T-helper 1 cell treated with Interleukin-12 subunit alpha and Interleukin-12 subunit beta and Interleukin-4 antibody, amounts not matched to agents 30 μg/mL and 1 μg/mL, for 36 hours (primary cell): Measurements from ENCODE around the gene ELOVL6.

Experiments
- H3K27ac Mint-ChIP-seq: one replicate; pipeline ENCODE4 v1.8.0; 2021; ENCODE audit warnings: mild to moderate bottlenecking, mixed read lengths
- H3K27me3 Mint-ChIP-seq: one replicate; pipeline ENCODE4 v1.8.0; 2021; ENCODE audit warnings: low read depth, mixed read lengths
- H3K36me3 Mint-ChIP-seq: one replicate; pipeline ENCODE4 v1.8.0; 2021; ENCODE audit warnings: low read depth, mixed read lengths
- H3K4me1 Mint-ChIP-seq: one replicate; pipeline ENCODE4 v1.8.0; 2021; ENCODE audit warnings: low read depth, mixed read lengths
- H3K4me3 Mint-ChIP-seq: one replicate; pipeline ENCODE4 v1.8.0; 2021; ENCODE audit warnings: mild to moderate bottlenecking, moderate library complexity, mixed read lengths
- H3K9me3 Mint-ChIP-seq: one replicate; pipeline ENCODE4 v1.8.0; 2021; ENCODE audit warnings: mixed read lengths

The ELOVL6 gene

GRCh38 chr4:110019153-110019552 lies 179.3 kb downstream of the ELOVL6 start:
- H3K27me3 Mint-ChIP-seq = peaks cover 18% of the 10 kb centered on the region
- H3K9me3 Mint-ChIP-seq = no peaks in the 10 kb centered on the region
- no peak overlapping the region for H3K4me3 Mint-ChIP-seq
- no peaks in the 10 kb centered on the region for H3K4me1 Mint-ChIP-seq
- H3K27ac Mint-ChIP-seq = no peak overlapping the region
- H3K36me3 Mint-ChIP-seq = no peaks in the 10 kb centered on the region

- Mint-ChIP-seq H3K27me3 (peaks cover 9% of the 10 kb centered on the region), H3K9me3 (no peaks in the 10 kb centered on the region), H3K4me3 (no peak overlapping the region), H3K36me3 (no peaks in the 10 kb centered on the region), H3K27ac (no peak overlapping the region), H3K4me1 (peaks cover 9% of the 10 kb centered on the region)
Observed at GRCh38 chr4:110014233-110014632, 184.2 kb downstream of the ELOVL6 start.

DNA sequence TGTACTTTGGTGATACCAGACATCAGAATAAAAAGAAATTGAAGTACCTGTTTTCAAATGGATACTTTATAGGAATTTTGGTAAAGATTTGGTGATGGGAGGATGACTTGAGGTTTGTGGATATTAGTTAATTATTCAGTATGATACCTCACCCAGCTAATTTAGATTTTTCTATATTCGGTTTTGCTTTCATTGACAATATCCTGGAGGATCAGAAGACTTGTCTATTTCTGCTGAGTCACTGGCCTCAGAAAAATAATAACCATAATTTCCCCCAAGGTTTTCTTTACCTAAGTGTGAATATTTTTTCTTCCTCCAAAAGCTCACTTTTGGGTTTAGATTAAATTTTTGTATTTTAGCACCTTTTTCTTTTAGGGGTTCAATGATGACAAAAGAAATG lies 185.5 kb downstream of the ELOVL6 start:
- H3K27me3 Mint-ChIP-seq = peaks cover 9% of the 10 kb centered on the region
- no peak overlapping the region for H3K27ac Mint-ChIP-seq
- no peaks in the 10 kb centered on the region for H3K36me3 Mint-ChIP-seq
- no peaks in the 10 kb centered on the region for H3K9me3 Mint-ChIP-seq
- H3K4me1 Mint-ChIP-seq = peaks cover 11% of the 10 kb centered on the region
- no peak overlapping the region for H3K4me3 Mint-ChIP-seq

GRCh38 chr4:110010797-110011196 lies 187.6 kb downstream of the ELOVL6 start:
- H3K4me3 Mint-ChIP-seq = no peak overlapping the region
- H3K36me3 Mint-ChIP-seq = no peaks in the 10 kb centered on the region
- H3K4me1 Mint-ChIP-seq = peaks cover 15% of the 10 kb centered on the region
- peaks cover 5% of the 10 kb centered on the region for H3K27me3 Mint-ChIP-seq
- H3K27ac Mint-ChIP-seq = no peak overlapping the region
- H3K9me3 Mint-ChIP-seq = no peaks in the 10 kb centered on the region

- no peaks in the 10 kb centered on the region for H3K36me3 Mint-ChIP-seq
- peaks cover 17% of the 10 kb centered on the region for H3K4me1 Mint-ChIP-seq
- H3K4me3 Mint-ChIP-seq = no peak overlapping the region
- no peak overlapping the region for H3K27ac Mint-ChIP-seq
- no peaks in the 10 kb centered on the region for H3K9me3 Mint-ChIP-seq
- peaks cover 5% of the 10 kb centered on the region for H3K27me3 Mint-ChIP-seq
Observed at GRCh38 chr4:110009550-110009949, 188.9 kb downstream of the ELOVL6 start.

- Mint-ChIP-seq H3K4me1 (peaks cover 17% of the 10 kb centered on the region), H3K9me3 (no peaks in the 10 kb centered on the region)
Observed at GRCh38 chr4:110008540-110008939, 189.9 kb downstream of the ELOVL6 start.

GRCh38 chr4:110007217-110007616 lies 191.2 kb downstream of the ELOVL6 start:
- H3K36me3 Mint-ChIP-seq = no peaks in the 10 kb centered on the region
- H3K27me3 Mint-ChIP-seq = no peaks in the 10 kb centered on the region
- H3K4me3 Mint-ChIP-seq = no peak overlapping the region
- H3K27ac Mint-ChIP-seq = no peak overlapping the region
- peaks cover 16% of the 10 kb centered on the region for H3K4me1 Mint-ChIP-seq
- H3K9me3 Mint-ChIP-seq = no peaks in the 10 kb centered on the region

More at GRCh38 chr4:110008540-110008939, 189.9 kb downstream of the ELOVL6 start:
- peaks cover 3% of the 10 kb centered on the region for H3K27me3 Mint-ChIP-seq
- no peaks in the 10 kb centered on the region for H3K36me3 Mint-ChIP-seq
- no peak overlapping the region for H3K4me3 Mint-ChIP-seq
- no peak overlapping the region for H3K27ac Mint-ChIP-seq

DNA sequence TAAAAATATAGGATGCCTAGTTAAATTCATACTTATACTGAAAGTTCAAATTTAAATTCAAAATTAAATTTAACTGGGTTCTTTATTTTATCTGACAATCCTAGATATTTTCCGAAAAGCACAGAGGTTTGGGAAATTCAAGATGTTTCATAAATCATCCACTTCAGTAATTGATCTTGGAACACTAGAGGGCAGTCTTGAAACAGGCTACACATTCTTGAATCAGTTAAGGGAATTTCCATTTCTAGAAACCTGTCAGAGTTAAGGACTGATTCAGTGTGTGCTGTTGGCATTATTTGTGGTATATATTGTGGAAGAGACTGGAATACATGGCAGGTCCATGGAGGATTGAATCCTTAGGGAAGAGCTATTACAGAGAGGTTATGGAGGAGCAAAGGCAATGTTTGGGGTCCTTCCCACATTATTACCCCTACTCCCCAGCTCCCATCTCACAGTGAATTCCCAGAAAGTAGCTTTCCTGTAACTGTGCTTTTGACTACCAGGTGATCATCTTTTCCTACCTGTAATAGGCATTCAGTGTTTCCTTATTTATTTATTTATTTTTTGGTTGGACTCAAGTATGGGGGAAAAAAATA lies 192.9 kb downstream of the ELOVL6 start:
- H3K36me3 Mint-ChIP-seq = no peaks in the 10 kb centered on the region
- H3K4me3 Mint-ChIP-seq = no peak overlapping the region
- peaks cover 17% of the 10 kb centered on the region for H3K4me1 Mint-ChIP-seq
- H3K9me3 Mint-ChIP-seq = no peaks in the 10 kb centered on the region
- H3K27me3 Mint-ChIP-seq = peaks cover 10% of the 10 kb centered on the region
- peak overlapping the region; percentile 15 for H3K27ac Mint-ChIP-seq

- Mint-ChIP-seq H3K4me1 (peaks cover 17% of the 10 kb centered on the region), H3K9me3 (no peaks in the 10 kb centered on the region), H3K27ac (no peak overlapping the region), H3K27me3 (peaks cover 10% of the 10 kb centered on the region), H3K36me3 (no peaks in the 10 kb centered on the region), H3K4me3 (no peak overlapping the region)
Observed at GRCh38 chr4:110004556-110004955, 193.9 kb downstream of the ELOVL6 start.

- no peaks in the 10 kb centered on the region for H3K36me3 Mint-ChIP-seq
- no peaks in the 10 kb centered on the region for H3K9me3 Mint-ChIP-seq
- peaks cover 17% of the 10 kb centered on the region for H3K4me1 Mint-ChIP-seq
- H3K27me3 Mint-ChIP-seq = peaks cover 10% of the 10 kb centered on the region
- no peak overlapping the region for H3K4me3 Mint-ChIP-seq
- no peak overlapping the region for H3K27ac Mint-ChIP-seq
Observed at GRCh38 chr4:110003401-110004187, 194.8 kb downstream of the ELOVL6 start.

DNA sequence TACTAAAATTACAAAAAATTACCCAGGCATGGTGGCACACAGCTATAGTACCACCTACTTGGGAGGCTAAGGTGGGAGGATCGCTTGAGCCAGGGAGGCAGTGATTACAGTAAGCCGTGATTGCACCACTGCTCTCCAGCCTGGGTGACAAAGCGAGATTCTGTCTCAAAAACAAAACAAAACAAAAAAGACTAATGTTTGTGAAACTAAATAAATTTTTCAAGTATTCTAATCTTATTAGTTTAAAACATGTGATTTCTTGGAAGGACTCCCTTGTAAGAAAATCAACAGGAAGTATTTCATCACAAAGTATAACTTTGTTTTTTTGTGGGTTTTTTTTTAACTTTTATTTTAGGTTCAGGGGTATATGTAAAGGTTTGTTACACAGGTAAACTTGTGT lies 196.1 kb downstream of the ELOVL6 start:
- Mint-ChIP-seq H3K4me1 (peaks cover 13% of the 10 kb centered on the region), H3K4me3 (no peak overlapping the region), H3K27ac (no peak overlapping the region), H3K36me3 (no peaks in the 10 kb centered on the region), H3K27me3 (peaks cover 10% of the 10 kb centered on the region), H3K9me3 (no peaks in the 10 kb centered on the region)

DNA sequence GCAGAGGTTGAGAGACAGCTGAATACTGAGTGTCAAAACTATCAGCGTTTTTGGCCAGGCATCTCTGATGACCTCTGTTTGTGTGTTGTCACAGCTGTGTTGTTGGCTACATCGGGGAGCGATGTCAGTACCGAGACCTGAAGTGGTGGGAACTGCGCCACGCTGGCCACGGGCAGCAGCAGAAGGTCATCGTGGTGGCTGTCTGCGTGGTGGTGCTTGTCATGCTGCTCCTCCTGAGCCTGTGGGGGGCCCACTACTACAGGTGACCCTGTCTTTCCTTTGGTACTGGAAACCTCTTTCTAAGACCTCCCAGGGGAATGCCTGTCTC lies 198.9 kb downstream of the ELOVL6 start:
- Mint-ChIP-seq H3K27me3 (peaks cover 14% of the 10 kb centered on the region), H3K9me3 (no peaks in the 10 kb centered on the region), H3K4me3 (no peak overlapping the region), H3K36me3 (no peaks in the 10 kb centered on the region), H3K4me1 (peaks cover 15% of the 10 kb centered on the region), H3K27ac (no peak overlapping the region)

GRCh38 chr4:109998867-109999584 lies 199.4 kb downstream of the ELOVL6 start:
- peaks cover 14% of the 10 kb centered on the region for H3K27me3 Mint-ChIP-seq
- H3K4me1 Mint-ChIP-seq = peaks cover 20% of the 10 kb centered on the region
- H3K4me3 Mint-ChIP-seq = no peak overlapping the region
- no peaks in the 10 kb centered on the region for H3K9me3 Mint-ChIP-seq
- H3K36me3 Mint-ChIP-seq = no peaks in the 10 kb centered on the region
- H3K27ac Mint-ChIP-seq = no peak overlapping the region

DNA sequence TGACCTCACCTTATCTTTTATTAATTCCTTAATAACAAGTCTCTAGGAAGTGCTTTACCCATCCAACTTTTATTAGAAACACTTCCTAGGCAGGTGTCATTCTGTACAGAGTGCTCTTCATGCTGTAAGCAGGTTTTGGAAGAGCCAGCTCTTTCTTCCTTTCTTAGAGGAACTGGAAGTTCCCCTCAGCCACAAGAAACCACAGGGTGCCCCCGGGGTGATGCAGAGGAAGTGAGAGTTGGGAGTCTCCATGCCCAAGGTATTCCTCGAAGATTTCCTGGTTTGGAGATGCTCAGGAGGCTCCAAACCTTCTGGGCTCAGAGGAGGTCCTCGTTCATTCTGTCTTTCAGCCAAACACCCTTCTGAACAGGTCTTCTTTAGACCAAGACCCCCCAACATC lies 201.9 kb downstream of the ELOVL6 start:
- Mint-ChIP-seq H3K9me3 (no peaks in the 10 kb centered on the region), H3K36me3 (no peaks in the 10 kb centered on the region), H3K27me3 (peaks cover 9% of the 10 kb centered on the region), H3K4me3 (no peak overlapping the region), H3K27ac (no peak overlapping the region), H3K4me1 (peaks cover 13% of the 10 kb centered on the region)
